H1 (cell line): ENCODE measurements around the gene NLRP6.

Experiments
- ATF3 ChIP-seq: IDR thresholded peaks from 2 replicates; pipeline ENCODE4 v1.6.1; 2011; ENCODE audit warnings: low read depth, mild to moderate bottlenecking, low read length; ENCODE audit not compliant: insufficient read depth
- CBX5 ChIP-seq: fragments of 300-800, 300-1000 bp; sonication (generic); IDR thresholded peaks from 2 replicates; pipeline ENCODE4 v1.7.1; 2016; ENCODE audit warnings: antibody characterized with exemption, low read length, low read depth
- CTCF ChIP-seq, 3 experiments: IDR thresholded peaks; 1 replicate in 2 of 3; 2 replicates in 1 of 3; pipeline versions ENCODE4 v1.5.1 to v1.6.1; 2011; ENCODE audit warnings: low read length in 3 of 3, mild to moderate bottlenecking in 3 of 3, inconsistent platforms in 2 of 3, low read depth in 1 of 3, moderate library complexity in 1 of 3; ENCODE audit not compliant: insufficient read depth in 1 of 3; ENCODE audit errors: control extremely low read depth in 1 of 3
- JUND ChIP-seq: IDR thresholded peaks from 2 replicates; pipeline ENCODE4 v1.6.1; 2011; ENCODE audit warnings: mild to moderate bottlenecking, improper control_type of control experiment, low read length
- NRF1 ChIP-seq: IDR thresholded peaks from 2 replicates; pipeline ENCODE4 v1.6.1; 2011; ENCODE audit warnings: mild to moderate bottlenecking, low read depth, low read length, improper control_type of control experiment
- YY1 ChIP-seq: IDR thresholded peaks from 2 replicates; pipeline ENCODE4 v1.6.1; 2011; ENCODE audit warnings: low read depth, mild to moderate bottlenecking, low read length
- ZNF274 ChIP-seq: IDR thresholded peaks from 2 replicates; pipeline ENCODE4 v1.7.0; 2012; ENCODE audit warnings: low read length, borderline replicate concordance; ENCODE audit errors: extremely low read depth

GRCh38 chr11:269146-269890 is 8.9 kb upstream of the NLRP6 start:
- TF ChIP-seq JUND (no peak), CTCF (IDR thresholded peaks at IDR 0.05; ENCODE audit: control extremely low read depth in 1 of 3, insufficient read depth in 1 of 3, low read depth in 1 of 3, low read length in 3 of 3) (no peak), ZNF274 (no peak), ATF3 (no peak), YY1 (no peak), CBX5 (no peak), NRF1 (no peak)
